Peyer's patch (tissue), 4 donors: ENCODE results near the gene AMOT. TPM values are rescaled to one million over a fixed set of nuclear protein-coding genes. Genes with fewer than 3 reads are reported as not detected.

Experiments
- DNase-seq, 3 donors: peaks; one replicate each; pipeline ENCODE4 v3.0.0-alpha.2; 2017 to 2019
- H3K27ac ChIP-seq, 4 donors: fragments of 200-600 bp; sonication (generic); one replicate each; pipeline ENCODE4 v1.5.1; 2016 to 2019
- H3K27me3 ChIP-seq, 2 donors: fragments of 200-600 bp; sonication (generic); one replicate each; pipeline ENCODE4 v1.5.1; 2019
- H3K36me3 ChIP-seq, 3 donors: fragments of 200-600 bp; sonication (generic); one replicate each; pipeline ENCODE4 v1.5.1; 2016 to 2019
- H3K4me1 ChIP-seq, 4 donors: fragments of 200-600 bp; sonication (generic); one replicate each; pipeline ENCODE4 v1.5.1; 2016 to 2019
- H3K4me3 ChIP-seq, 4 donors: fragments of 200-600 bp; sonication (generic); 1 replicate in 3 of 4; 2 replicates in 1 of 4; pipeline ENCODE4 v1.5.1; 2016 to 2019; ENCODE audit warnings: mild to moderate bottlenecking in 1 of 4
- H3K9me3 ChIP-seq, 4 donors: fragments of 200-600 bp; sonication (generic); one replicate each; pipeline ENCODE4 v1.5.1; 2016 to 2019; ENCODE audit warnings: mild to moderate bottlenecking in 1 of 4
- CTCF ChIP-seq, 6 experiments: fragments of 450-650 bp in 4 of 6; fragments of 200-600 bp in 2 of 6; sonication (generic) in 1 of 6; IDR thresholded peaks; one replicate each; pipeline ENCODE4 v1.5.1; 2017 to 2019; ENCODE audit warnings: antibody characterized with exemption in 6 of 6, mild to moderate bottlenecking in 3 of 6, moderate library complexity in 1 of 6
- POLR2A ChIP-seq, 2 donors: fragments of 450-650 bp; IDR thresholded peaks; one replicate each; pipeline ENCODE4 v1.5.1; 2017; ENCODE audit warnings: antibody characterized with exemption in 2 of 2, mild to moderate bottlenecking in 2 of 2, moderate library complexity in 2 of 2
- total RNA-seq, 4 donors: library from RNA; depleted of rRNA; stranded (reverse); fragments of >200 nt; gene quantifications; one replicate each; pipeline ENCODE4 v1.1.0, GENCODE V29; 2016

AMOT gene
- total RNA-seq, 4 donors from 2014 or later: 8.3 to 43.8 (median 18.0) TPM

GRCh38 chrX:112759512-112759911 is 81.1 kb downstream of the AMOT start:
- no peak for DNase-seq
- Histone ChIP-seq H3K27me3 (no peaks in the 10 kb centered on the region), H3K4me3 (no peak overlapping the region), H3K27ac (no peak overlapping the region), H3K4me1 (no peaks in the 10 kb centered on the region), H3K36me3 (no peaks in the 10 kb centered on the region), H3K9me3 (no peaks in the 10 kb centered on the region)
- TF ChIP-seq CTCF (IDR thresholded peaks at IDR 0.05) (no peak), POLR2A (IDR thresholded peaks at IDR 0.05) (no peak)

- no peaks in the 10 kb centered on the region for H3K4me1 ChIP-seq
- no peak for TF ChIP-seq CTCF (IDR thresholded peaks at IDR 0.05)
- TF ChIP-seq POLR2A (IDR thresholded peaks at IDR 0.05): no peak
- DNase-seq: no peak
Measured at GRCh38 chrX:112757946-112758345, 82.7 kb downstream of the AMOT start.

GRCh38 chrX:112753116-112753515 is 87.5 kb downstream of the AMOT start:
- Histone ChIP-seq H3K4me3 (no peak overlapping the region), H3K9me3 (no peaks in the 10 kb centered on the region), H3K36me3 (no peaks in the 10 kb centered on the region), H3K27ac (no peak overlapping the region), H3K4me1 (no peaks in the 10 kb centered on the region), H3K27me3 (no peaks in the 10 kb centered on the region)
- TF ChIP-seq POLR2A (IDR thresholded peaks at IDR 0.05) (no peak), CTCF (IDR thresholded peaks at IDR 0.05) (no peak)
- no peak for DNase-seq

More at GRCh38 chrX:112757946-112758345, 82.7 kb downstream of the AMOT start:
- no peaks in the 10 kb centered on the region for H3K9me3 ChIP-seq
- H3K36me3 ChIP-seq: no peaks in the 10 kb centered on the region
- H3K4me3 ChIP-seq: no peak overlapping the region
- no peaks in the 10 kb centered on the region for H3K27me3 ChIP-seq
- no peak overlapping the region for H3K27ac ChIP-seq

- DNase-seq: no peak
- Histone ChIP-seq H3K27me3 (no peaks in the 10 kb centered on the region), H3K4me3 (no peak overlapping the region), H3K27ac (no peak overlapping the region), H3K9me3 (no peaks in the 10 kb centered on the region), H3K36me3 (no peaks in the 10 kb centered on the region), H3K4me1 (no peaks in the 10 kb centered on the region)
- TF ChIP-seq CTCF (IDR thresholded peaks at IDR 0.05): no peak
- TF ChIP-seq POLR2A (IDR thresholded peaks at IDR 0.05): no peak
Measured at GRCh38 chrX:112751076-112751475, 89.6 kb downstream of the AMOT start.

- Histone ChIP-seq H3K27me3 (no peaks in the 10 kb centered on the region), H3K9me3 (no peaks in the 10 kb centered on the region), H3K27ac (no peak overlapping the region), H3K4me1 (no peaks in the 10 kb centered on the region), H3K36me3 (no peaks in the 10 kb centered on the region), H3K4me3 (no peak overlapping the region)
- DNase-seq: no peak
- TF ChIP-seq POLR2A (IDR thresholded peaks at IDR 0.05): no peak
- TF ChIP-seq CTCF (IDR thresholded peaks at IDR 0.05): no peak
Measured at GRCh38 chrX:112746812-112747595, 93.6 kb downstream of the AMOT start.
